ENCODE results near the gene ILRUN.
"Not testable (repeated sequence)": the region's sequence is repeated elsewhere in the genome, so short reads cannot be mapped to it uniquely, and the experiment has no call there.

The ILRUN gene

DNA sequence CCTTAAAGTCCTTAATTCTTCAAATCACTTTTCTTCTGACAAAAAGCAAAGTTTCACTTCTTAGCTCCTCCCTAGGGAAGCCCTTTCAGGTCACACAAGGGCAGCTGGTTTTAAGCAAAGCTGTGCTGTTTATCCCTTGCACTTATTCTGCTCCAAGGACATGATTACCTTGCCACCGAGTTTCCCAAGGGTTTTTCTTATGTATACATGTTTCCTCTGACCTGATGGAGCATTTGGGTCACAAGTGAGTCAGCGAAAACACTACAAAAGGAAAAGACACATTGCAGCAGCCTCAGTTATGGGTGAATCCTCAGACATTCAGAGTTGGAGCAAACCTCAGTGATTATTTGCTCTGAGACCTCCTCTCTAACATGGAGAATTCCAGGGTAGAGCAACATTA lies 26.6 kb upstream of the ILRUN start:
- no peaks in the 10 kb centered on the region for H3K4me1 ChIP-seq (ENCODE audit: control insufficient read depth in 1 of 2, insufficient read depth in 2 of 2, low read length in 2 of 2)
- H3K27me3 ChIP-seq (ENCODE audit: control insufficient read depth in 1 of 2, insufficient read depth in 2 of 2, low read length in 2 of 2), result no peaks in the 10 kb centered on the region
- no peak overlapping the region for H3K27ac ChIP-seq (ENCODE audit: low read depth, low read length)
- no peak overlapping the region for H3K4me3 ChIP-seq (ENCODE audit: low read depth in 1 of 2, low read length in 2 of 2)
- H3K36me3 ChIP-seq (ENCODE audit: control insufficient read depth in 1 of 2, insufficient read depth in 2 of 2, low read length in 2 of 2), result no peaks in the 10 kb centered on the region
- no peak overlapping the region for H3K9ac ChIP-seq (ENCODE audit: low read depth in 1 of 2, low read length in 2 of 2)
- no peaks in the 10 kb centered on the region for H3K9me3 ChIP-seq (ENCODE audit: control insufficient read depth in 1 of 2, low read length in 2 of 2)

- Histone ChIP-seq H3K27ac (ENCODE audit: low read depth, low read length) (no peak overlapping the region), H3K27me3 (ENCODE audit: control insufficient read depth in 1 of 2, insufficient read depth in 2 of 2, low read length in 2 of 2) (no peaks in the 10 kb centered on the region), H3K4me1 (ENCODE audit: control insufficient read depth in 1 of 2, insufficient read depth in 2 of 2, low read length in 2 of 2) (no peaks in the 10 kb centered on the region), H3K36me3 (ENCODE audit: control insufficient read depth in 1 of 2, insufficient read depth in 2 of 2, low read length in 2 of 2) (no peaks in the 10 kb centered on the region), H3K9ac (ENCODE audit: low read depth in 1 of 2, low read length in 2 of 2) (no peak overlapping the region), H3K9me3 (ENCODE audit: control insufficient read depth in 1 of 2, low read length in 2 of 2) (no peaks in the 10 kb centered on the region), H3K4me3 (ENCODE audit: low read depth in 1 of 2, low read length in 2 of 2) (no peak overlapping the region)
These were observed 25.9 kb upstream of the ILRUN start for GRCh38 chr6:34722451-34722850.

DNA sequence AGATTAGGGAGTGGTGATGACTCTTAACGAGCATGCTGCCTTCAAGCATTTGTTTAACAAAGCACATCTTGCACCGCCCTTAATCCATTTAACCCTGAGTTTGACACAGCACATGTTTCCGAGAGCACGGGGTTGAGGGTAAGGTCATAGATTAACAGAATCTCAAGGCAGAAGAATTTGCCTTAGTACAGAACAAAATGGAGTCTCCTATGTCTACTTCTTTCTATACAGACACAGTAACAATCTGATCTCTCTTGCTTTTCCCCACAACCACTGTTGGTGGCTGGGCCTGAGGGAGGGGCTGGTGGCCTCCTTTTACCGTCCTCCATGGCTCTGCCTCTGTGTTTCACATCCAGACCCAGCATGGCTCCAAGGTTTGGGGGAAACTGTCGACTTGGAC lies 23.6 kb upstream of the ILRUN start:
- not testable (repeated sequence) for H3K4me3 ChIP-seq (ENCODE audit: low read depth in 1 of 2, low read length in 2 of 2); H3K9ac ChIP-seq (ENCODE audit: low read depth in 1 of 2, low read length in 2 of 2); H3K9me3 ChIP-seq (ENCODE audit: control insufficient read depth in 1 of 2, low read length in 2 of 2); H3K27me3 ChIP-seq (ENCODE audit: control insufficient read depth in 1 of 2, insufficient read depth in 2 of 2, low read length in 2 of 2); H3K27ac ChIP-seq (ENCODE audit: low read depth, low read length); H3K4me1 ChIP-seq (ENCODE audit: control insufficient read depth in 1 of 2, insufficient read depth in 2 of 2, low read length in 2 of 2); H3K36me3 ChIP-seq (ENCODE audit: control insufficient read depth in 1 of 2, insufficient read depth in 2 of 2, low read length in 2 of 2)

DNA sequence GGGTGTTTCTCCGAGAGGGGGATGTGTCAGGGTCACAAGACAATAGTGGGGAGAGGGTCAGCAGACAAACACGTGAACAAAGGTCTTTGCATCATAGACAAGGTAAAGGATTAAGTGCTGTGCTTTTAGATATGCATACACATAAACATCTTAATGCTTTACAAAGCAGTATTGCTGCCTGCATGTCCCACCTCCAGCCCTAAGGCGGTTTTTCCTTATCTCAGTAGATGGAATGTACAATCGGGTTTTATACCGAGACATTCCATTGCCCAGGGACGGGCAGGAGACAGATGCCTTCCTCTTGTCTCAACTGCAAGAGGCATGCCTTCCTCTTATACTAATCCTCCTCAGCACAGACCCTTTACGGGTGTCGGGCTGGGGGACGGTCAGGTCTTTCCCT lies 23.1 kb upstream of the ILRUN start:
- not testable (repeated sequence) for H3K27me3 ChIP-seq (ENCODE audit: control insufficient read depth in 1 of 2, insufficient read depth in 2 of 2, low read length in 2 of 2); H3K4me3 ChIP-seq (ENCODE audit: low read depth in 1 of 2, low read length in 2 of 2); H3K4me1 ChIP-seq (ENCODE audit: control insufficient read depth in 1 of 2, insufficient read depth in 2 of 2, low read length in 2 of 2); H3K9me3 ChIP-seq (ENCODE audit: control insufficient read depth in 1 of 2, low read length in 2 of 2); H3K9ac ChIP-seq (ENCODE audit: low read depth in 1 of 2, low read length in 2 of 2); H3K27ac ChIP-seq (ENCODE audit: low read depth, low read length); H3K36me3 ChIP-seq (ENCODE audit: control insufficient read depth in 1 of 2, insufficient read depth in 2 of 2, low read length in 2 of 2)

- Histone ChIP-seq H3K27ac (ENCODE audit: low read depth, low read length) (no peak overlapping the region), H3K9ac (ENCODE audit: low read depth in 1 of 2, low read length in 2 of 2) (no peak overlapping the region), H3K36me3 (ENCODE audit: control insufficient read depth in 1 of 2, insufficient read depth in 2 of 2, low read length in 2 of 2) (no peaks in the 10 kb centered on the region), H3K27me3 (ENCODE audit: control insufficient read depth in 1 of 2, insufficient read depth in 2 of 2, low read length in 2 of 2) (no peaks in the 10 kb centered on the region), H3K9me3 (ENCODE audit: control insufficient read depth in 1 of 2, low read length in 2 of 2) (no peaks in the 10 kb centered on the region), H3K4me1 (ENCODE audit: control insufficient read depth in 1 of 2, insufficient read depth in 2 of 2, low read length in 2 of 2) (no peaks in the 10 kb centered on the region), H3K4me3 (ENCODE audit: low read depth in 1 of 2, low read length in 2 of 2) (no peak overlapping the region)
These were observed 22.4 kb upstream of the ILRUN start for GRCh38 chr6:34718976-34719375.

DNA sequence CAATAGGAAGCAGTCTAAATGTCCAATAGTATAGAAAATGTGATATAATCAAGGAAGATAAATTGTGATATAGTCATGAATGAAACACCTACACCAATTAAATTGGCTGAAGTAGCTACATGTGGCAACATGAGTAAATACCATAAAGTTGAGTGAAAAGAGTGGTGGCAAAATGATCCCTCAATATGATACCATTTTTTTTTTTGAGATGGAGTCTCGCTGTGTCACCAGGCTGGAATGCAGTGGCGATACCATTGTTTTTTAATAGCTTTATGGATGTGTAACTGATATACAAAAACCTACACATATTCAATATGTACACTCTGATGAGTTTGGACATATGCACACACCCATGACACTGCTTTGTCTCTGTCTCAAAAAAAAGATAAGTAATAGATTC lies 20.9 kb upstream of the ILRUN start:
- Histone ChIP-seq H3K9ac (ENCODE audit: low read depth in 1 of 2, low read length in 2 of 2) (no peak overlapping the region), H3K9me3 (ENCODE audit: control insufficient read depth in 1 of 2, low read length in 2 of 2) (no peaks in the 10 kb centered on the region), H3K4me3 (ENCODE audit: low read depth in 1 of 2, low read length in 2 of 2) (no peak overlapping the region), H3K36me3 (ENCODE audit: control insufficient read depth in 1 of 2, insufficient read depth in 2 of 2, low read length in 2 of 2) (no peaks in the 10 kb centered on the region), H3K27me3 (ENCODE audit: control insufficient read depth in 1 of 2, insufficient read depth in 2 of 2, low read length in 2 of 2) (no peaks in the 10 kb centered on the region), H3K27ac (ENCODE audit: low read depth, low read length) (no peak overlapping the region), H3K4me1 (ENCODE audit: control insufficient read depth in 1 of 2, insufficient read depth in 2 of 2, low read length in 2 of 2) (no peaks in the 10 kb centered on the region)

GRCh38 chr6:34714663-34715062 lies 18.1 kb upstream of the ILRUN start:
- no peak overlapping the region for H3K4me3 ChIP-seq (ENCODE audit: low read depth in 1 of 2, low read length in 2 of 2)
- no peaks in the 10 kb centered on the region for H3K4me1 ChIP-seq (ENCODE audit: control insufficient read depth in 1 of 2, insufficient read depth in 2 of 2, low read length in 2 of 2)
- no peak overlapping the region for H3K27ac ChIP-seq (ENCODE audit: low read depth, low read length)
- no peaks in the 10 kb centered on the region for H3K27me3 ChIP-seq (ENCODE audit: control insufficient read depth in 1 of 2, insufficient read depth in 2 of 2, low read length in 2 of 2)
- no peaks in the 10 kb centered on the region for H3K36me3 ChIP-seq (ENCODE audit: control insufficient read depth in 1 of 2, insufficient read depth in 2 of 2, low read length in 2 of 2)
- H3K9me3 ChIP-seq (ENCODE audit: control insufficient read depth in 1 of 2, low read length in 2 of 2), result no peaks in the 10 kb centered on the region
- no peak overlapping the region for H3K9ac ChIP-seq (ENCODE audit: low read depth in 1 of 2, low read length in 2 of 2)

GRCh38 chr6:34712881-34713280 lies 16.3 kb upstream of the ILRUN start:
- not testable (repeated sequence) for H3K9ac ChIP-seq (ENCODE audit: low read depth in 1 of 2, low read length in 2 of 2); H3K4me3 ChIP-seq (ENCODE audit: low read depth in 1 of 2, low read length in 2 of 2); H3K4me1 ChIP-seq (ENCODE audit: control insufficient read depth in 1 of 2, insufficient read depth in 2 of 2, low read length in 2 of 2); H3K9me3 ChIP-seq (ENCODE audit: control insufficient read depth in 1 of 2, low read length in 2 of 2); H3K36me3 ChIP-seq (ENCODE audit: control insufficient read depth in 1 of 2, insufficient read depth in 2 of 2, low read length in 2 of 2); H3K27ac ChIP-seq (ENCODE audit: low read depth, low read length); H3K27me3 ChIP-seq (ENCODE audit: control insufficient read depth in 1 of 2, insufficient read depth in 2 of 2, low read length in 2 of 2)

DNA sequence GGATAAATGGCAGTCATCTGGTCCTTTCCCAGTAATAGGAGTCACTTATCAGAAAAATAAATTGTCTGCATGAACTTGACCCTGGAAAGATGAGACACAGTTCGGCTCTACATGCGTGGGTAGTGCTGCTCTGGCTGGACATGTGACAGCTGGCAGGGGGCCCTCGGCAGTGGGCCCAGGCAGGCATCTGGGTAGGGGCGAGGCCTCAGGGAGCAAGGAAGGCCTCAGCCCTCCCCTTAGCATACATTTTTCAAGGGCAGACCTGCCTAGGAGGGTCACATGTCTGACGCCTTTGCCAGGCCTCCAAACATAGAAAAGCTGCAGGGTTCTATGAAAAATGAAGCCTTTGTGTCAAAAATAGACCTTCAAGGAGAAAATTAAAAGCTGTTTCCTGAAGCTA lies 12.8 kb upstream of the ILRUN start:
- Histone ChIP-seq H3K27me3 (ENCODE audit: control insufficient read depth in 1 of 2, insufficient read depth in 2 of 2, low read length in 2 of 2) (no peaks in the 10 kb centered on the region), H3K27ac (ENCODE audit: low read depth, low read length) (no peak overlapping the region), H3K9me3 (ENCODE audit: control insufficient read depth in 1 of 2, low read length in 2 of 2) (no peaks in the 10 kb centered on the region), H3K9ac (ENCODE audit: low read depth in 1 of 2, low read length in 2 of 2) (no peak overlapping the region), H3K4me3 (ENCODE audit: low read depth in 1 of 2, low read length in 2 of 2) (no peak overlapping the region), H3K4me1 (ENCODE audit: control insufficient read depth in 1 of 2, insufficient read depth in 2 of 2, low read length in 2 of 2) (no peaks in the 10 kb centered on the region), H3K36me3 (ENCODE audit: control insufficient read depth in 1 of 2, insufficient read depth in 2 of 2, low read length in 2 of 2) (no peaks in the 10 kb centered on the region)

DNA sequence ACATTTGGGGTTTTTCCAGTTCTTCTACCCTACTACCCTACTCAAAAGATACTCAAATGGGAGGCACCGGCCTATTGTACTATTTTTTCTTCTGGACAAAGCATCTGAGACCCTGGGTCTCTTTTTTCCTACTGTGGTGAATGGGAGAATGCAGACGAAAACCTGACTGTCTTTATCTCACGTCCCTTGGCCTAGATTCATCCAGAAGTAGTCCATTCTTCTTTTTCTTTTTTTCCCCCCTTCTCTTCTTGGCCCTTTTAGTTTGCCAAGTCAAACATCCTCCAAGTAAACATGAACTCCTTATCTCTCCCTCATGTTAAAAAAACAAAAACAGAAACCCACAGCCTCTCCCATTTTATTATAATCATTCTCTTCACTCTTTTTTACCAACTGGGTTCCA lies 8.7 kb upstream of the ILRUN start:
- Histone ChIP-seq H3K4me1 (ENCODE audit: control insufficient read depth in 1 of 2, insufficient read depth in 2 of 2, low read length in 2 of 2) (no peaks in the 10 kb centered on the region), H3K9me3 (ENCODE audit: control insufficient read depth in 1 of 2, low read length in 2 of 2) (no peaks in the 10 kb centered on the region), H3K27ac (ENCODE audit: low read depth, low read length) (no peak overlapping the region), H3K9ac (ENCODE audit: low read depth in 1 of 2, low read length in 2 of 2) (no peak overlapping the region), H3K4me3 (ENCODE audit: low read depth in 1 of 2, low read length in 2 of 2) (no peak overlapping the region), H3K27me3 (ENCODE audit: control insufficient read depth in 1 of 2, insufficient read depth in 2 of 2, low read length in 2 of 2) (no peaks in the 10 kb centered on the region), H3K36me3 (ENCODE audit: control insufficient read depth in 1 of 2, insufficient read depth in 2 of 2, low read length in 2 of 2) (no peaks in the 10 kb centered on the region)

GRCh38 chr6:34701199-34701598 lies 4.6 kb upstream of the ILRUN start:
- H3K9me3 ChIP-seq (ENCODE audit: control insufficient read depth in 1 of 2, low read length in 2 of 2), result no peaks in the 10 kb centered on the region
- H3K4me3 ChIP-seq (ENCODE audit: low read depth in 1 of 2, low read length in 2 of 2), result no peak overlapping the region
- H3K27me3 ChIP-seq (ENCODE audit: control insufficient read depth in 1 of 2, insufficient read depth in 2 of 2, low read length in 2 of 2), result no peaks in the 10 kb centered on the region
- H3K9ac ChIP-seq (ENCODE audit: low read depth in 1 of 2, low read length in 2 of 2), result no peak overlapping the region
- H3K36me3 ChIP-seq (ENCODE audit: control insufficient read depth in 1 of 2, insufficient read depth in 2 of 2, low read length in 2 of 2), result no peaks in the 10 kb centered on the region
- H3K27ac ChIP-seq (ENCODE audit: low read depth, low read length), result no peak overlapping the region
- peaks cover 0 to 6% of the 10 kb centered on the region in 2 donors for H3K4me1 ChIP-seq (ENCODE audit: control insufficient read depth in 1 of 2, insufficient read depth in 2 of 2, low read length in 2 of 2)

All from duodenal mucosa (tissue), 2 donors.